ENCODE measurements around the gene SPTB.

The SPTB gene

DNA sequence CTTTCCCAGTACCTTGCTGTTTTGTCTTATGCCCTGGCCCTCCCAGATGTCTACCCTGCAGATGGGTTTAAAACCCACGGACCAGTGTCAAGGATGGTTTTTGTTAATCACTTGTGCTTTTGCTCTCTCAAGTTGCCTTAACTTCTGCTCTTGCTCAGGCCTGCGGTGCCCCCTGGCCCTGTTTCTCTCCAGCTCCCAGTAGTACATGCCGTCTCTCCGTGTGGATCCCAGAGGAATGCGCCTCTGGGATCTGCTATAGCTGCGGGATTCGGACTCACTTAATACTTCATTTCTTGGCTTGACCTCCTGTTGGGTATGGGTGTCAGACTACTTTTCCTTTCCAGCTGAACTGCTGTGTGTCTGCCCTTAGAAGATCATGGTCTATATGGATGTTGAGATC is 160.9 kb downstream of the SPTB start:
- in situ Hi-C loops (cut with MboI; ENCODE audit: low pct_unique_long_range_greater_than_20kb, low sequenced_read_pairs, unreplicated experiment), result no loop called here

DNA sequence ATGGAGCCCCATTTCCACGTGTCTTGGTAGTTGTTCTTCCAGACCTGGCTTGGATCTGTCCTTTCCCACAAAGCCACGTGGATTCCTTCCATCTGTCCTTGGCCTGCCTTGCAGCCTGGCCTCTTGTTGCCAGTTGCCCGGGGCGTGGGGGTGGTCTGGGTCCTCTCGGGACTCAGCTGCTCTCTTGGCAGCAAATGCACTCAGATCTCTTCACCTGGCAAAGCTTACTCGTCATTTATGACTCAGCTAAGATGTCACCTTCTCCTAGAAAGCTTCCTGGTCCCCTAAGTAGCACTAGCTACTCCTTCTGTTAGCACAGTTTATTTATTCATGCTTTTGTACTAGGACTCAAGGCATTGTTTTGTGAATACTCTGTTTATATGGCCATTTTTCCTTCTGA is 161.8 kb downstream of the SPTB start:
- TF ChIP-seq, protein P1, sequence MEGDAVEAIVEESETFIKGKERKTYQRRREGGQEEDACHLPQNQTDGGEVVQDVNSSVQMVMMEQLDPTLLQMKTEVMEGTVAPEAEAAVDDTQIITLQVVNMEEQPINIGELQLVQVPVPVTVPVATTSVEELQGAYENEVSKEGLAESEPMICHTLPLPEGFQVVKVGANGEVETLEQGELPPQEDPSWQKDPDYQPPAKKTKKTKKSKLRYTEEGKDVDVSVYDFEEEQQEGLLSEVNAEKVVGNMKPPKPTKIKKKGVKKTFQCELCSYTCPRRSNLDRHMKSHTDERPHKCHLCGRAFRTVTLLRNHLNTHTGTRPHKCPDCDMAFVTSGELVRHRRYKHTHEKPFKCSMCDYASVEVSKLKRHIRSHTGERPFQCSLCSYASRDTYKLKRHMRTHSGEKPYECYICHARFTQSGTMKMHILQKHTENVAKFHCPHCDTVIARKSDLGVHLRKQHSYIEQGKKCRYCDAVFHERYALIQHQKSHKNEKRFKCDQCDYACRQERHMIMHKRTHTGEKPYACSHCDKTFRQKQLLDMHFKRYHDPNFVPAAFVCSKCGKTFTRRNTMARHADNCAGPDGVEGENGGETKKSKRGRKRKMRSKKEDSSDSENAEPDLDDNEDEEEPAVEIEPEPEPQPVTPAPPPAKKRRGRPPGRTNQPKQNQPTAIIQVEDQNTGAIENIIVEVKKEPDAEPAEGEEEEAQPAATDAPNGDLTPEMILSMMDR (IDR thresholded peaks at IDR 0.05; ENCODE audit: extremely low read depth, insufficient read depth, missing control alignments), result no peak
- no peak for DNase-seq (ENCODE audit: low spot score)
- in situ Hi-C loops (cut with MboI; ENCODE audit: low pct_unique_long_range_greater_than_20kb, low sequenced_read_pairs, unreplicated experiment), result no loop called here

More for the DNA sequence above, 160.9 kb downstream of the SPTB start:
- no peak for DNase-seq (ENCODE audit: low spot score)
- TF ChIP-seq, protein P1 (IDR thresholded peaks at IDR 0.05; ENCODE audit: extremely low read depth, insufficient read depth, missing control alignments), result no peak

DNA sequence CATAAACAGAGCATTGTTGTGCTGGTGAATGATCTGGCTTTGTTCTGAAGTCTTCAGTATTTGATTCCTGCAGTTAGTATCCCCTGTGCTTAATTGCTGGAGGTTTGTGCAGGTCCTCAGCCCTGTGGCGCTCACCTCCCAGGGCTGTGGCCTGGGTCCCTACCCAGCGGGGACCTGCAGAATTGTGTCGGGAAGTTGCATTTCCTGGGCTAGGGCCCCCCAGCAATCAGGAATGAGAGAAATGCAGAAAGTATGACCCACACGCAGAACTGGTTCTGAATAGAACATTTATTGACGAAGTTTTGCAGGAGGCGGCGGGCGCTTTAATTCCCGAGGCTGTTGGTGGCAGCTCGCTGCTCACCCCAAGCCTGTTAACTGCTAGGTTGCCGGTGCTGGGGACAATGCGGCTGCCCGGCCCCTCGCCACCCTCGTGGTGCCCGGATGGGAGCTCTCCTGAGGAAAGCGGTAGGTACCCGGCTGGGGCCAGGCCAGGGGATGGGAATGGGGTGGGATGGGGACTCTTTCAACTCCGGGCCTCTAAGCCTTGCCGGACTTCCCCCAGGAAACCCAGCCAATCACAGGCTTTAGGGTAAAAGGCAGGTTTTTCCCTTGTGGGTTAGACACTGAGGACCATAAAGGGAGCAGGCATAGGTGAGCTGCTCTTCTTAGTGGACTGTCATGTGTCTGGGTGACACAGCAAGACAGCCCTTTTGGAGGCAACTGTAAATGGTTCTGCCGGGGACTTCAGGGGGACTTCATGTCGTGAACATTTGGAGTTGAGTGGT is 163.9 kb downstream of the SPTB start:
- in situ Hi-C loops (cut with MboI; ENCODE audit: low pct_unique_long_range_greater_than_20kb, low sequenced_read_pairs, unreplicated experiment), result no loop called here
- DNase-seq (ENCODE audit: low spot score), result no peak
- TF ChIP-seq, protein P1 (IDR thresholded peaks at IDR 0.05; ENCODE audit: extremely low read depth, insufficient read depth, missing control alignments), result no peak

DNA sequence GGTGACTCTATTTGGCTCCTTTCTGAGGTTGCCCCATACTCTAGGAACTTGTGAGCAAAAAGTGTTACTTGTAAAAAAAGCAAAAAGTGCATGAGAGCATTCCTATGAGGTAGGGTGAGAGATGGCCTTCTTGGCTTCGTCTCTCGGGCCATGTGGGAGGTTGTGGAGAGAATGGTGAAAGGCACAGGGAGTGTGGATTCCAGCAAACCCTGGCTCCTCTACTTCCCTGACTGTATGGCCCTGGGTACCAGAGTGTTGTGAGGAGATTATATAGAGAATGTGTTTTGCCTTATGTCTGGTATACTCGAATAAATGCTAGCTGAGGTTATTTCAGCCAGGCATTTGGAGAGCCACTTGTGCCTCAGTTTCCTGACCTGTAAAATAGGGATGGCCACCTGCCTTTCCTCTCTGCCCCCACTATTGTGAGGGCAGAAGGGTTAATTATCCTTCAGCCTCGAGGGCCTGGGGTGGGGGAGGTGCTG is 164.5 kb downstream of the SPTB start:
- DNase-seq (ENCODE audit: low spot score), result no peak
- TF ChIP-seq, protein P1 (IDR thresholded peaks at IDR 0.05; ENCODE audit: extremely low read depth, insufficient read depth, missing control alignments), result no peak
- in situ Hi-C loops (cut with MboI; ENCODE audit: low pct_unique_long_range_greater_than_20kb, low sequenced_read_pairs, unreplicated experiment), result no loop called here

DNA sequence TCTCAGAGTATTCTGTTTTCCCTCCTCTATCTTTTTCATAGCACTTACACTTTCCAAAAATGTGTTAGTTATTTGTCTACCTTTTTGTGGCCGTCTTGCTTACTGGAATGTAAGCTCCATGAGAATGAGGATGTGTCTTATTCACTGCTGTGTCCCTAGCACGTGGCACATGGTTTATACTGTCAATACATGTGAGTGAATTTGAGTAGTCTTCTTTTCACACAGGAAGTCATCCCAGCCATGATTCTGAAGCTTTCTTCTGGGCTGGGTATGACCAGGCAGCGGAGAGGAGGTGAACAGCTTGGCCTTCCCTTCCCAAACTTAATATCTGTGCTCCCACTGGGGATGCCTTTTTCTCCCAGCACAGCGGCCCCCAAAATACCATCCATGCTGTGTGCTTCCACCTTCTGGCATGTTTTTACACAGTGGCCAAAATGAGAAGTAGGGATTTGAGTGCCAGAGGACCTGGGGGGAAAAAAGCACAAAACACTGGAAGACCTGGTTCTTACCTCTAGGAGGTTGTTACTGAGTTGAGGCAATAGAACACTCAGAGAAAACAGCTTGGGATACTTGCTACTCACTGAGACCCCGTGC is 165.2 kb downstream of the SPTB start:
- DNase-seq (ENCODE audit: low spot score), result no peak
- in situ Hi-C loops (cut with MboI; ENCODE audit: low pct_unique_long_range_greater_than_20kb, low sequenced_read_pairs, unreplicated experiment), result no loop called here
- TF ChIP-seq, protein P1 (IDR thresholded peaks at IDR 0.05; ENCODE audit: extremely low read depth, insufficient read depth, missing control alignments), result no peak

DNA sequence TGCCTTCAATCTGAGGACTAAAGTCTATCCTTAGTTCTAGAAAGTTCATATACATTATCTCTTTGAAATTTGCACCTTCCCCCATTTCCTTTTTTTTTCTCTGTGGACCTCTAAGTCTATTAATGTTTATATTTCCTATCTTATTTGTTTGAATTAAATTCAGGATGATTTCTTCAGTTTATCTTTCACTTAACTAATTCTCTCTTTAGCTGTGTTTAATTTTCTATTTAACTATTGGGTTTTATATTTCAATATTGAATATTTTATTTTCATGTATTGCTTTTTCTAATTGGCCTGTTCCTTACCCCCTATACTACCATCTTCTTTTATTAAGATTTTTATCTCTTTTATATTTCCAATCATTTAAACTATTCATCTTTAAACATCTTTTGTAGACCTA is 166.0 kb downstream of the SPTB start:
- DNase-seq (ENCODE audit: low spot score), result no peak
- TF ChIP-seq, protein P1 (IDR thresholded peaks at IDR 0.05; ENCODE audit: extremely low read depth, insufficient read depth, missing control alignments), result no peak
- in situ Hi-C loops (cut with MboI; ENCODE audit: low pct_unique_long_range_greater_than_20kb, low sequenced_read_pairs, unreplicated experiment), result no loop called here
